BE2C (cell line): ENCODE measurements around the gene MRTFA.

Experiments used
- DNase-seq: peaks from one replicate; pipeline ENCODE4 v3.0.0-alpha.2; 2020
- H3K27me3 ChIP-seq: fragments of 250-450 bp; sonication (Bioruptor Pico); 2 replicates; pipeline ENCODE4 v1.5.1; 2020; ENCODE audit warnings: mild to moderate bottlenecking
- H3K36me3 ChIP-seq: fragments of 250-450 bp; sonication (Bioruptor Pico); 2 replicates; pipeline ENCODE4 v1.5.1; 2020; ENCODE audit warnings: mild to moderate bottlenecking
- H3K4me1 ChIP-seq: fragments of 250-450 bp; sonication (Bioruptor Pico); 2 replicates; pipeline ENCODE4 v1.5.1; 2020
- H3K4me3 ChIP-seq: 2 replicates; pipeline ENCODE4 v1.5.1; 2011; ENCODE audit warnings: low read depth, low read length
- H3K9me3 ChIP-seq: fragments of 250-450 bp; sonication (Bioruptor Pico); 2 replicates; pipeline ENCODE4 v1.5.1; 2020
- CTCF ChIP-seq: IDR thresholded peaks from 2 replicates; pipeline ENCODE4 v1.5.1; 2012; ENCODE audit warnings: mild to moderate bottlenecking, low read depth, low read length

The MRTFA gene

DNA sequence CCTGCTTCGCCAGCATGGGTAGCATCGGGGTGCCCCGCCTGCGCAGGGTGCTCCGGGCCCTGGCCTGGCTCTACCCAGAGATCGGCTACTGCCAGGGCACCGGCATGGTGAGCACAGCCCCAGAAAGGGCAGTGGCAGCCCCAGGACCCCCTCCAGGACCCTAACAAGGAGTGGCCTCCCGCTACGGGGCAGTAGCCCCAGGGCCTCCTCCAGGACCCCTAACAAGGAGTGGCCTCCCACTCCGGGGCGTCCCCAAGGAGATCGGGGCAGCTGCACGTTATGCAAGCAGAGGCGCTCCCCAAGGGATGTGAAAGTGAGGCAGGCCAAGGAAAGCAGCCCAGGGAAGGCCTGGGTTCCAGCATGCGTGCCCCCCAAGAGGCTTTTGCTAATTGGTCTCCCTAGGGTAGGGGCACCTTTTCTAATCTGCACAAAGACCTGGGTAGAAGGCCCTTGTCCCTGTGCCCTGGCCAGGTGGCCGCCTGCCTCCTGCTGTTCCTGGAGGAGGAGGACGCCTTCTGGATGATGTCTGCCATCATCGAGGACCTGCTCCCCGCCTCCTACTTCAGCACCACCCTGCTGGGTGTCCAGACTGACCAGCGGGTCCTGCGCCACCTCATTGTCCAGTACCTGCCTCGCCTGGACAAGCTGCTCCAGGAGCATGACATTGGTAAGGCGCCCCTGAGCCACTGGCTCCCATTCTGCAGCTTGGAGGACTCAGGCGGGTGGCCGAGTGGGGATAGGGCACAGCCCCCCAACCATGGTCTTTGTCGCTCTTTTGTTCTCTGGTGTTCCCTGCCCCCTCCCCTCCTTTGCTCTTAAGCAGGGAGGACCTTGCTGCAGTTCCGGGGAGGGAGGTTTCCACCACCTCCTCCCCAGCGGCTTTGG is 231.1 kb downstream of the MRTFA start:
- H3K4me1 ChIP-seq, result no peaks in the 10 kb centered on the region
- peaks cover 80% of the 10 kb centered on the region for H3K36me3 ChIP-seq
- no peak overlapping the region for H3K4me3 ChIP-seq
- H3K9me3 ChIP-seq, result no peaks in the 10 kb centered on the region
- TF ChIP-seq CTCF, result no peak
- H3K27me3 ChIP-seq, result no peaks in the 10 kb centered on the region
- no peak for DNase-seq

DNA sequence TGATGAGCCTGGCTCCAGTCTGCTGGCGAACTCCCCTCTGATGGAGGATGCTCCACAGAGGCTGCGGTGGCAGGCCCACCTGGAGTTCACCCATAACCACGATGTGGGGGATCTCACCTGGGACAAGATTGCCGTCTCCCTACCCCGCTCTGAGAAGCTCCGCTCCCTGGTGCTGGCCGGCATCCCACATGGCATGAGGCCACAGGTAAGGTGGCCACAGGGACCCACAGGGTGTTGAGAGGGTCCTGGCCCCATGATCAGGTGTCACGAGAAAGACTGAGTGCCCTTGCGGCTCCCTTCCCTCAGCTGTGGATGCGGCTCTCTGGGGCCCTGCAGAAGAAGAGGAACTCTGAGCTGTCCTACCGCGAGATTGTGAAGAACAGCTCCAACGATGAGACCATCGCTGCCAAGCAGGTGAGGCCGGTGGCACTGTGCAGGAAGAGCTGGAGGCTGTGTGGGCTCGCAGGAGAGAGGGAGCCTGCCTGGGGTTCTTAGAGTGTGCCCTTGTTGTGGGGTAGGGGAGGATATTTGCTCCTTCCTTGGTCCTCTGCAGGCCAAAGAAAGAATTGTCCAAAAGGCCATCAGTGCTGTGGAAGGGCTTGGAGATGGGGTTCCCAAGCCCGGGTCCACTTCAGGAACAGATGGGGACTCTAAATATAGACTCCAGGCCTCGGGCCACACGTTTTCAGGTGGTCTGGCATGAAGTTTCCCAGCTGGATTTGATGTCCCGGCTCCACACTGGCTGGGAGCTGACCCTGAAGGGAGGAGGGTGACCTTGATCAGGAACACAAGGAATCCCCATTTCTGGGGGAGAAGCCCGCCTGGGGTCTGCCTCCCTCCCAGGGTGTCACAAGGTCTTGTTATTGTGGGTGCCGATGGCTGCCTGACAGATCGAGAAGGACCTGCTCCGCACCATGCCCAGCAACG is 232.0 kb downstream of the MRTFA start:
- no peak for TF ChIP-seq CTCF
- peaks cover 71% of the 10 kb centered on the region for H3K36me3 ChIP-seq
- no peak for DNase-seq
- no peaks in the 10 kb centered on the region for H3K4me1 ChIP-seq
- no peaks in the 10 kb centered on the region for H3K9me3 ChIP-seq
- H3K27me3 ChIP-seq, result no peaks in the 10 kb centered on the region
- no peak overlapping the region for H3K4me3 ChIP-seq

- no peak overlapping the region for H3K4me3 ChIP-seq
- H3K4me1 ChIP-seq, result no peaks in the 10 kb centered on the region
- peaks cover 63% of the 10 kb centered on the region for H3K36me3 ChIP-seq
- no peaks in the 10 kb centered on the region for H3K9me3 ChIP-seq
- no peak for DNase-seq
- no peak for TF ChIP-seq CTCF
- H3K27me3 ChIP-seq, result no peaks in the 10 kb centered on the region
These were observed 232.9 kb downstream of the MRTFA start for GRCh38 chr22:40403651-40404050.

DNA sequence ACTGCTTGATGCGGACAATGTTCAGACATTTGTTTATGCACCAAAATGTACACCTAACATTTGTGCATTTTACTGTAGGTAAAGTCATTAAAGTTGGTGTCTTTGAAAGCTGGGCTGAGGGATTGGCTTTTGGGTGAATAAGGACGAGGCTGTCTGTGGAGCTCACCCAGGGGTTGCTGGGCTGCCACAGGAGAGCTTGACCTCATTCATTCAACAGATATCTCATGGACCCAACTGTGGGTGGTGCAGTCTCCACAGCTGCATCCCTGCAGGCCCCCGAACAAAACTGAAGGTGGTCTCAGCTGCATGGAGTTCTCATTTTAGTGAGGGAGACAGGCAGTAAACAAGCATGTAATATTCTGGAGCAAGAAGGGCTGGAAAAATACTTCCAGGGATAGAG is 233.4 kb downstream of the MRTFA start:
- no peak overlapping the region for H3K4me3 ChIP-seq
- no peaks in the 10 kb centered on the region for H3K9me3 ChIP-seq
- no peak for TF ChIP-seq CTCF
- H3K4me1 ChIP-seq, result no peaks in the 10 kb centered on the region
- DNase-seq, result no peak
- H3K27me3 ChIP-seq, result no peaks in the 10 kb centered on the region
- H3K36me3 ChIP-seq, result peaks cover 59% of the 10 kb centered on the region

DNA sequence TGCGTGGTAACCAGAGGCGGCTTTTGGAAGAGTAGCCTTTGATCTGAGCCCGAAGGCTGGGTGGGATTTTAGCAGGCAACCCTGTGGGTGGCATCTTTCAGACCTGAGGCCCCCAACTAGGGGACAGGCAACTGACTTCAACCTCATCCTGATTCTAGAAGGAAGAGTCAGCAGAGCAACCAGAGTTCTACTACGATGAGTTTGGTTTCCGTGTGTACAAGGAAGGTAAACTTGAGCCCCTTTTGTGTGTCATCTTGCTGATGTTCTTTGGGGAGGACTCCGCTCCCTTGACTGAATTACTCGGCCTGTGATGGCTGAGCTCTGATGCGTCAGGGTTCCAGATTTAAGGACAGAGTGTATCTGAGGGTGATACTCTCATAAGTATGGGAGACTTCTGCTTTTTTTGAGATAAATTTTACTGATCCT is 234.5 kb downstream of the MRTFA start:
- Histone ChIP-seq H3K4me1 (no peaks in the 10 kb centered on the region), H3K36me3 (peaks cover 47% of the 10 kb centered on the region), H3K9me3 (no peaks in the 10 kb centered on the region), H3K4me3 (no peak overlapping the region), H3K27me3 (no peaks in the 10 kb centered on the region)
- DNase-seq, result no peak
- TF ChIP-seq CTCF, result no peak

GRCh38 chr22:40401532-40401931 is 235.0 kb downstream of the MRTFA start:
- no peak for DNase-seq
- H3K4me3 ChIP-seq, result no peak overlapping the region
- H3K4me1 ChIP-seq, result no peaks in the 10 kb centered on the region
- peaks cover 42% of the 10 kb centered on the region for H3K36me3 ChIP-seq
- H3K9me3 ChIP-seq, result no peaks in the 10 kb centered on the region
- no peaks in the 10 kb centered on the region for H3K27me3 ChIP-seq
- TF ChIP-seq CTCF, result no peak
